Activated CD4-positive, alpha-beta T cell treated with anti-CD3 and anti-CD28 coated beads for 4 hours (primary cell): Measurements from ENCODE around the gene IQCF5.
"Not testable (repeated sequence)": the region's sequence is repeated elsewhere in the genome, so short reads cannot be mapped to it uniquely, and the experiment has no call there.

Experiments used
- DNase-seq, 2 donors: peaks; one replicate each; pipeline ENCODE4 v3.0.0-alpha.2; 2020

Gene IQCF5

GRCh38 chr3:51862886-51863285 lies 12.5 kb downstream of the IQCF5 start:
- DNase-seq, result no peak

GRCh38 chr3:51860703-51861665 lies 14.4 kb downstream of the IQCF5 start, which contains the start of gene IQCF2:
TSS of gene IQCF2 (plus strand) at chr3:51861615. CDS start at chr3:51861667, 52 bp downstream.
- DNase-seq, result no peak

GRCh38 chr3:51855411-51855810 lies 20.0 kb downstream of the IQCF5 start:
- not testable (repeated sequence) for DNase-seq

GRCh38 chr3:51845129-51845528 lies 30.3 kb downstream of the IQCF5 start:
- no peak for DNase-seq

- no peak for DNase-seq
These were observed 38.8 kb downstream of the IQCF5 start for GRCh38 chr3:51836606-51837005.

GRCh38 chr3:51830836-51831385 lies 44.5 kb downstream of the IQCF5 start:
- DNase-seq, result no peak

- DNase-seq, result no peak
These were observed 45.1 kb downstream of the IQCF5 start for GRCh38 chr3:51830345-51830744.

GRCh38 chr3:51828297-51828696 lies 47.1 kb downstream of the IQCF5 start:
- DNase-seq, result no peak
